T1000 (cell line): Measurements from ENCODE around the gene DGCR8.

Experiments used
- DNase-seq: peaks from one replicate; lab custom pipeline; 2025; ENCODE audit warnings: mixed read lengths; lab: John Stamatoyannopoulos, UW

Gene DGCR8

DNA sequence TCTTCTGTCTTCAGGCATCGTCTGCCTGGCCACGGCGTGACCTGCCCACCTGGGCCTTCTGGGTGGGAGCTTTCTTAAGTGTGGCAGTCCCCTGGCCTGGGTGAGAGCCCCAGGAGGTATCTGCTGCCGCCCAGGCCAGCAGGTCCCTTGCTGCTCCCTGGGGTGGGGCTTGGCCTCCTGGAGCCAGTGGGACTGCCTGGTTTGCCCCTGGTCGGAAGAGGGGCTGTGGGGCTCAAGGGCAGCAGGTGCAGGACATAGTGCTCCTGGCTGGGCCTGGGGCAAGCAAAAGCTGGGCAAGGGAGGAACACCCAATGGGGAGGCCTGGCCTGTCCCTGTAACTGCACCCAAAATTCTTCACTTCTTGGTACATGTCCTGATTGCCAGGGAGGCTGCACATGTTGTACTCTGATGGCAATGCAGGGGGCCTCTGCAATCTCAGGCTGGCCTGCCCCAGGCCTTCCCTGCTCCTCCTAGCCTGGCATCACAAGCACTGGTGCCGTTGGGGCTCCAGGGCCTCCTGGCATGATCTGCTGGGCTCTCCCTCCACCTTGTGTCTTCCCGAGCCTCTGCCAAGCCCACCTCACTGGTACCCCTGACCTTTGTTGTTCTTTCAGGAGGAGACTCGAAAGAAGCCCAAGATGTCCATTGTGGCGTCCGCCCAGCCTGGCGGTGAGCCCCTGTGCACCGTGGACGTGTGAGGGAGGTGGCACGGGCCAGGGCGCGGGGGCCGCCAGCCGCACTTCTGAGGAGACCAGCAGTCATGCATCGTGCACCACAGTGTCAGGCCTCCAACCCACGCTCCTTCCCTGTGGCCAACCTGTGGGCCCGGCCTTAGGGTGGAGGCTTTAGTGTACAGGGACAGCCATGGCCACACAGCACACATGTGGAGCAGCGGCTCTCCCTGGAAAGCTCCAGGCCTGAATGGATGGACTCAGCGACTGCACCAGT lies 29.6 kb downstream of the DGCR8 start:
- no peak for DNase-seq

DNA sequence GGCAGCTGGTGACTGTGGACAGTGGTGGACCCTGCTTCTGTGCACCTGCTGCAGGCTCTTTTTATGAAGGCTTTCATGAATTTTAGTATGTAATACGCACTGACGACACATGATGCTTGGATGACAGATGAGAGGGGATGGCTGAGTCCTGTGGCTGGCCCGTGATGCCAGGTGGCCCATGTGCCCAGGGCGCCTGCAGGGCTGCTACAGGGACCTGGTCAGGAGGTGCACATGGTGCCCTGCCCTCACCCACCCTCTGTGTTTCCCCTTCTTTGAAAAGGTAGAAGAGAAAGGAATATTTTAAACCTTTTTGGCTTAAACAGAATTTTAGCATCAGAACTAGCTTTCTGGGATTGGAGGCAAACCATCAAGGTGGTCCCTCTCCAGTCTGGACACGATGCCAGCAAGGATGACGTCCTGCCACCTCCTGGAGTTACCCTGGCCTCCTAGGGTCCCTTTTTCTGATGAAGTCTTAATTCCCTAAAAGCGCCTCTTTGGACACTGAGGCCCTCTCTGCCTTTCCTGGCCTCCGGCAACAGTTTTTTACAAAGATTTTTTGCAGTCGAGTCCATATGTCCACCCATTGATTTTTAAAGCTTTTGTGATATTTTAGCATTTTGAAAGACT lies 30.4 kb downstream of the DGCR8 start:
- DNase-seq: no peak

DNA sequence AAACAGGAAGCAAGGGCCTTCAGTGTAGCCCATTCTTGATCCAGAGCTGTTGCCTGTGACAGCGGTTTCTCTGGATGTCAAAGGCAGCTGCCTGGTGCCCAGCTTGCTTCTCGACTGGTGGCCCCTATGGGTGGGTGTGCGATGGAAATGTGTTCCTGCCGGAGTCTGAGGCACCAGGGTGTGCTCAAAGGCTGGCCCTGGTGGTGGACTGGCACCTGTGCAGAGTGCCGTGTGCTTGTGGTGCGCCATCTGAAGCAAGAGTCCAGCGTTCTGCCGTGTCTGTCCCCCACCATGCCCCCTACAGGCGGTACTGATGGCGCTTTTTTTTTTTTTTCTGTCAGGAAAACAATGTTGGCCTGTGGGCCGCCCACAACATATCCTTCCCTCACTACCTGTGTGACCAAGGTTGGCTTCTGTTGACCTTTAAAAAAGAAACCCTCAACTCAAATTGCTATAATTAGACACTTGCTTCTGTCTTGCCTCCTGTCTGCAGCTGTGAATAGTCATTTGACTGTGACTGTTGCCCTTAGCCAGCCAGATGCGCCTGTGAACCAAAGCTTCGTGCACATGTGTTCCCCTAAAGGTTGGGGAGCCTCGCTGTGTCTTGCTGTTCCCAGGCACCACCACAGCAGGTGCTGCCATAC lies 31.1 kb downstream of the DGCR8 start:
- no peak for DNase-seq

DNA sequence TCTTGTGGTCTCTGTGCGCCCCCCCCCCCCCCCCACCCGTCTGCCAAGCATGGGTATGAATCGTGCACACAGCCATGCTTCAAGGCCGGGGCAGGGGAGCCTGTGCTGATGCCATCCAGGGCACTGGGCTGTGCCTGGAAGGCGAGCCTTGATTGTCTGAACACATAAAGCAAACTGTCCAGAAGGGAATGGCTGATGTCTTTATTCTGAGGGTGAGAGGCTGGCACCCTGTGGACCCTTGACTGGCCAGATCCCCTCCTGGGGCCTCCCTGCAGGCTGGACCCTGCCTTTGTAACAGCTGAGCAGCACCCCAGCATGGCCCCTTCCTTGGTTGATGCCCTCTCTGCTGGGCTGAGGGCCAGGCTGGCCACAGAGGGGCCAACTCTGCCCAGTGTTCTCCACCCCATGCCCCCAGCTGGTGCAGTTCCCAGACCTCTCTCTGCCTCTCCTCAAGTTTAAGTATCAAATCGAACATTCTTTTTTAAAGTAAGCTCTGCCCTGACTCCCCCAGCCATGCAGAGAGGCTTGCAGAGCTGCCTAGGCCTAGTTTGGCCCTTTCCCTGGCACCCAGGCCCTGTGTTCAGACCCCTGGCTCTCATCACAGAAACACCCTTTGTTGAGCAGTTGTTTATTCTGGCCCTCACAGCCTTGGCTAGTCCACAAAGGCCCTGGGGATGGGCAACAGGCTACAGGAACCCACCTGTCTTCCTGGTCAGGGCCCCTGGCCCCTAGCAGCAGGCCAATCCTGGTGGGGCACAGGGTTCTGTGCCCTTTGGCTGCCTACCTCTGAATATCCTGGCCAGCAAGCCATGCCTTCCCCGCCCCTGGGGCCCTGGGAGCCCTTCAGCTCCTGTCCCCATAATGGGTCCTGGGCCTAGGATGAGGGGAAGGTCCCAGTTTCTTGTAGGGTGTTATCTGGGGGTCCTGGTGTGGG lies 31.9 kb downstream of the DGCR8 start:
- DNase-seq: no peak

- no peak for DNase-seq
Measured at GRCh38 chr22:20112623-20113511, 32.8 kb downstream of the DGCR8 start.

DNA sequence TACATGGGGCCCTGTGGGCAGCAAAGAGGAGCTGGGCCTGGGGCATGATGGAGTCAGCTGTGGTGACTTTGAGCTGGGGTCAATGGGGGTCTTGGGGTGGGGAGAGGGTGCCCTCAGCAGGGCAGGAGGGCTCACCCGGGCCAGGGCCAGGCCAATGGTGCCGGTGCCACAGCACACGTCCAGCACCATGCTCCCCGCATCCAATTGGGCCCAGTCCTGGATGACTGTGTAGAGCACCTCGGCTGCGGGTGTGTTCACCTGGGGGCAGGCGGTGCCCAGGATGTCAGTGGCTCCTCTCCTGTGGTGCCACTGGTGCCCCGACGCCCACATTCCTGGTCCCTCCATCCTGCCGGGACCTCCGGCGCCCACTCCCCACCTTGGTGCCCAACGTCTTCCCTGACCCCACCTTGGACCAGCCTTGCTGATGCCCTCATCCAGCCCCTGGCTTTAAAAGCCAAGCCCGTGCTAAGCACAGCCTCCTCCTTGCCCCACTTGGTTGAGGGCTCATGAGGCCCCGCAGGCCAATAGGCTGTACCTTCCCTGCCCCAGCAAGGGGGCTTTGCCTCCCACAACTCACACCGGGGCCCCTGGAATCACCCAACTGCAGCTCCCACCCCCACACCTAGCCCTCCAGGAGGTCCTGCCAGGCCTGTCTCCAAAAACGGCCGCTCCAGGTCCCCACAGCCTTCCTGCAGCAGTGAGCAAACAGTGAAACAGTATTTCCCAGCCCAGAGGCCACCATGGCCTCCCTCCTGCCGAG lies 33.7 kb downstream of the DGCR8 start:
- no peak for DNase-seq

GRCh38 chr22:20114506-20115475 lies 34.8 kb downstream of the DGCR8 start:
- DNase-seq: no peak

DNA sequence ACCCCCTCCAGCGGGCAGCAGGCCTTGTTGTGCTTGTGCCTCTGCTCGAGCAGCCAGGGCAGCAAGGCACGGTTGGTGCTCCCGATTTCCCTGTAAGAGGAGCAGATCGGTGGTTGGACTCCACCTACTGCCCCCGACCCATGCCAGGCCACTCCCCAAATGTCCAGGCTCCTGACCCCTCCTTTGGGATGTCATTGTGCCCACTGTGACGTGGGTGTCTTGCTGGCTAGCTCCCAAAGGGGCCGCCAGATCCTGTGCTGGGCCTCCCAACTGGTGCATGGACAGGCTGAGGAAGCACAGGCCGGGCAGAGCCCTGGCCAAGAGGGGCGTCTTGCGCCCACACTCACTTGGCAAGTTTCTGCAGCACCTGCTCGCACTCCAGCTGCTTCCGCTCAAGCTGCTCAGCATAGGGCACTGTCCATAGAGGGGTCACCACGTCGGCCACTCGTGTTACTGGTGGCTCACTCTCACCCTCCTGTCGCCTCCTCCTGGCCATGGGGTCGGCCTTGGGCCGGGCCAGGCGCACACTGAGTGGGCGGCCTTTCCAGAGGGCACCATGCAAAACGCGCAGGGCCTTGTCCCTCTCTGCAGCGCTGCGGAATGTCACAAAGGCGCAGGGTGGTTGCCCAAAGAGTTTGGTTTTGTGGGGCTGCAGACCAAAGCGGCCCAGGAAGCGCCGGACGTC lies 35.8 kb downstream of the DGCR8 start, which contains the start of gene RANBP1:
Gene RANBP1 (plus strand): TSS at position 414 of the 685 bp plus-strand sequence. CDS start 81 bp downstream, at position 495.
- no peak for DNase-seq

DNA sequence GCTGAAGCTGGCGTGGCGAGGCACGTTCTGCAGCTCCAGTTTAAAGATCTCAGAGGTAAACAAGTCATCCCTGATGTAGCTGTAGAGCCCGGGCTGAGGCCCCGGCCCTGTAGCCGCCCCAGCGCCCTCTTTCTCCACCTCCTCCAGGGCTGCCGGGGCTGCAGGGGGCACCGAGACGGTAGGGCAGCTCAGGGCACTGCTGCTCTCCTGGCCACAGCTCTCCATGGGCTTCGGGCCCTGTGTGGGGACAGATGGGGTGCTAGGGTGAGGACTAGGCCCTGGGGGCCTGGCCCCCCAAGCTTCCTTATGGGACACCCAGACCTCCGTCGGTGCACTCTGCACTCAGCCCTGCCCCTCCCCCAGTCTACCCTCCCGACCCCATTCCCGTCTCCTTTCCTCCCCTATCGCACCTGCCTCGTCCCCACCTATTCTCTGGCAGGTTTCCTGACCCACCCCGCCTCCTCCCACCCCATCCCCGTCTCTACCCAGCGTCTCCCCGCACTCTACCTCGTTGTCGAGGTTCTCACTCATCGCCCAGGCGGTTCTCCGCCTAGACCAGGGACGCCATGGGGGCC lies 36.4 kb downstream of the DGCR8 start:
- DNase-seq: no peak

GRCh38 chr22:20116951-20117632 lies 37.1 kb downstream of the DGCR8 start, which contains the start of gene TRMT2A:
Gene TRMT2A, minus strand, starts transcription at chr22:20117226. Its CDS starts 320 bp downstream, at chr22:20116906.
- DNase-seq: peak; percentile 97

DNA sequence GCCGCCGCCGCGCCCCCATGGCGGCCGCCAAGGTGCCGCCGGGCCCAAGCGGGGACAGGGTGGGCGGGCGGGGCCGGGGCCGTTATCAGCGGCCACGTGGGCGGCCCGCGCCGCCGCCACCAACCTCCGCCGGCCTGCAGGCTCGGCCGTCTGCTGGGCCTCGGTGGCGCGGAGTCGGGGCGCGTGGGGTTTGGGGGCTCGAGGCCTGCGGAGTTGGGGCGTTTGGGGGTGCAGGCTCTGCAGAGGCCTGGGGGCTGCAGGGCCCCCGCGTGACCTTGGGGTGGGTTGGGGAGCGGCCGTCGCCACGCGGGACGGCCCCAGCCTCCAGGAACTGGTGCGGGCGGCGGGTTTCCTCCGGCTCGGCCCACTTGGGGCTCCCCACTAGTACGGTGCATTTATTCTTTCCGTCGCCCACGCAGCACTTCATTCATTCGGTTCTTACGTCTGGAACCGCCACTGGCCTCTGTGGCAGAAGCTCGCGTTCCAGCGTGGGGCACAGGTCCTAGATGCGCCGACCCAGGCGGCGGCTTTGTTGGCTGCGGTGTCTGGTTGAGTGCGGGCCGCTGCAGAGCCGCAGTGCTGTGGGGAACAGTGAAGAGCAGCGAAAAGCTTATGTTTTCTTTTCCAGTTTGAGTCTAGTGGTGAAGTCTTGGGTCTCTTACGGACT lies 37.7 kb downstream of the DGCR8 start:
- DNase-seq: no peak

- DNase-seq: no peak
Measured at GRCh38 chr22:20118300-20119020, 38.4 kb downstream of the DGCR8 start.

DNA sequence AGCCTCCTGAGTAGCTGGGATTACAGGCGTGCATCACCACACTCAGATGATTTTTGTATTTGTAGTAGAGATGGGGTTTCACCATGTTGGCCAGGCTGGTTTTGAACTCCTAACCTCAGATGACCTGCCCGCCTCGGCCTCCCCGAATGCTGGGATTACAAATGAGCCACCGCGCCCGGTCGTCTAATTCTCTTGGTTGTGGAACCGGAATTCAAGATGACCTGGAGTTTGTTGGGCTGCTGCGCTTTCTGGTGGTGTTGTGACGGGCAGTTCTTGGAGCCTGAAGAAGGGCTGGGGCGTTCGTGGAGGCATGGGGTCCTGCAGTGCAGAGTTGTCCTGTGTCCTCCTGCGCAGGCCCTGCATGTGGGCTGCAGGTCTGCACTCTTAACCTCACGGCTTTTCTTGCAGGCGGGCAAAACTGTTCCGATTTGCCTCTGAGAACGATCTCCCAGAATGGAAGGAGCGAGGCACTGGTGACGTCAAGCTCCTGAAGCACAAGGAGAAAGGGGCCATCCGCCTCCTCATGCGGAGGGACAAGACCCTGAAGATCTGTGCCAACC lies 41.9 kb downstream of the DGCR8 start:
- no peak for DNase-seq

GRCh38 chr22:20123366-20124082 lies 43.5 kb downstream of the DGCR8 start:
- no peak for DNase-seq
